Measurements from ENCODE around the gene CDK9. TPM values are rescaled to one million over a fixed set of nuclear protein-coding genes. Genes with fewer than 3 reads are reported as not detected.
"Not testable (repeated sequence)": the region's sequence is repeated elsewhere in the genome, so short reads cannot be mapped to it uniquely, and the experiment has no call there.

The CDK9 gene
- total RNA-seq, 1 experiment from 2014 or later, result 32.7 TPM

DNA sequence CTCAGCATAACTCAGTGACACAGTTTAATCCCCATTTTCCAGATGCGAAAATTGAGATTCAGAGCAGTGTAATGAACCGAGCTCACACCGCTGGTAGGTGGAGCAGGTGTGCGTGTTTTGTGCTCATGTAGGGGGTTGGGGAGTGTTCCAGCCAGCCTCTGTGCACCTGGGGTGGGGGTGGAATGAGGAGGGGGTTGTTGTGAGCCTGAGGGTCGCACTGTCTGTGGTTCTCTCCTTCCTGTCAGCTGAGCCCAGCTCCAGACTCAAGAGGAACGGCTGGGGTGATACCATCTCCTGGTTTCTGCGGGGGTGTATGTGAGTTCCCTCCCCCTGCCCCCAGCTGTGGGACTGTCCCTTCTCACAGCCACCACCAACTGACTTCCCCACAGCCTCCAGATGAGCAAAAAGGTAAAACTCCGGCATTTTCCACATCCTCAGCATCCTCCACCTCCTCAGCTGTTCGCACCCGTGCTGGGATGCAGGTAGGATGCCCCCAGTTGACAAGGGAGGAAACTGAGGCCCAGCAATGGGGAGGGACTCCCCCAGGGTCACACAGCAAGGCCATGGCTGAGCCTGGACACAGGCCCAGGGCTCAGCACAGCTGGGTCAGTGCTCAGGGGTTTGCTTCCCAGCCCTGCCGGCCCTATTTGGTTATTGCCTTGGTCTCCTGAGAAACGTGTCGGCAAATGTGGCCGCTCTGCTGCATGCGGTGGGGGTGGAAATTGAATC lies 9.5 kb upstream of the CDK9 start:
- no peak for DNase-seq (ENCODE audit: low read depth, low spot score)
- in situ Hi-C loops (cut with HindIII; ENCODE audit: low pct_unique_long_range_greater_than_20kb, low sequenced_read_pairs), result no loop called here

DNA sequence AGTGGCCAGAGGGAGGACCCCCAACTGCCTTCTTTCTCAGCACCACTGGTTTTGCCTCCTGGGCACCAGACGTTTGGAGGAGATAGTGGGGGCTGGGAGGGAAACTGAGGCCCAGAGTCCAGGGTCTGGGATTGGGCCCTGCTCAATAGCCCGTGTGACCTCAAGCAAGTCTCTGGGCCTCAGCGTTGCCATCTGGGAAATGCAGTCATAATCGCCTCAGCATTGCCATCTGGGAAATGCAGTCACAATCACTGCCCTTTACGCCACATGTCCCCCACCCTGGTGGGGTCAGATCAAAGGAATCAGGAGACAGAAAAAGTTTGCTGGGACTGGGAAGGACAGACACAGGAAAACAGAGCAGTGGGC lies 8.9 kb upstream of the CDK9 start:
- no peak for DNase-seq (ENCODE audit: low read depth, low spot score)
- in situ Hi-C loops (cut with HindIII; ENCODE audit: low pct_unique_long_range_greater_than_20kb, low sequenced_read_pairs), result no loop called here

DNA sequence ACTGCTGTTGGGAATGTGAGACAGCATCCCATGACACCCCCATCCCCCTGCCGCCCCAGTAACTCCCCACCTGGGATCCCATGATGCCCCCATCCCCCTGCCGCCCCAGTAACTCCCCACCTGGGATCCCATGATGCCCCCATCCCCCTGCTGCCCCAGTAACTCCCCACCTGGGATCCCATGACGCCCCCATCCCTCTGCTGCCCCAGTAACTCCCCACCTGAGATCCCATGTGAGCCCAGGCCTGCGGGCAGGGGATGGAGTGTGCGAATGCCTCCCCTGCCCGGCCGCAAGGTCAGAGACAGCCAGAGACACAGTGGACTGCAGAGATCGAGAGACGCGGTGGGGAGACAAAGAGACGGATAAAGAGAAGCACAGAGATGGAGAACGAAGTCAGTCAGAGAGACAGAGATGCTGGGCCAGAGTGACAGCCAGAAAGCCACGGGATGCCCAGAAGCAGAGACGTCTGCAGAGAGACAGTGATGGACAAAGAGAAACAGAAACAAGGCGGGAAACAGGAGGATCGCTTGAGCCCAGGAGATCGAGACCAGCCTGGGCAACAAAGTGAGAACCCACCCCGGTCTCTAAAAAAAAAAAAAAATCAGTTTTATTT lies 8.4 kb upstream of the CDK9 start:
- in situ Hi-C loops (cut with HindIII; ENCODE audit: low pct_unique_long_range_greater_than_20kb, low sequenced_read_pairs), result no loop called here

DNA sequence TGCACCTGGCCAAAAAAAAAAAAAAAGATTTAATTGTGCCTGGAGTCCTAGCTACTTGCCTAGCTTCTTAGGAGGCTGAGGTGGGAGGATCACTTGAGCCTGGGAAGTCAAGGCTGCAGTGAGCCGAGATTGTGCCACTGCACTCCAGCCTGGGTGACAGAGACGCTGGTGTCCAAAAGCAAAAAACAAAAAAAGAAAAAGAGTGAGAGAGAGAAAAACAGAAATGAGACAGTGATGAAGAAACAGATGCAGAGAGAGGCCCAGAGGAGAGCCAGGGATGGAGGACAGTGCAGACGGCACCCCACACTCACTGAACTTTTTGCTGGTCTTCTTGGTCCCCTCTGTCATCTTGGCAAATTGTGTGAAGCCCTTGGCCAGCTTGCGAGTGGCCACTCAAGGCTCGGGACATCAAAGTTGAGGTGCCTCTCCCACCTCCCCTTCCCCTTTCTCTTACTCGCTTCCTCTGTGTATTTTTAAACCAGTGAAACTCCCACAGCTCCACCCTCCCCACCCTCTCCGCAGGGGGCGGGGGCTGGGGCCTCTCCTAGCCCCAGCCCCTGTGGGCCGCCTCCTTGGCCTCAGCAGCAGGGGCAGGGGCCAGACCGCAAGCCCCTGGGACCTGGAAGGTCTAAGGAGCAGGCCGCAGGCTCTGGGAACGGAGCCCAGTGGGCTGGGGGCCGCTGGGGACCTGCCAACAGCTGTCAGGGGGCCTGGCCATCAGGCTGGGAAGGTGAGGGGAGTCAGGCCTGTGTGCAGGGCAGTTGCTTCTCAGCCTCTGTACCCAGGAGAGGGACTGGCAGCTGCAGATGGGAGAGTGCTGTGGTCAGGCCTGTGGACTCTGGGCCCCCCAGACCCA lies 7.3 kb upstream of the CDK9 start, which contains the start of gene SH2D3C:
Gene SH2D3C, minus strand, starts transcription at position 387 of the 856 bp plus-strand sequence. Its CDS starts 39 bp downstream, at position 348.
- in situ Hi-C loops (cut with HindIII; ENCODE audit: low pct_unique_long_range_greater_than_20kb, low sequenced_read_pairs), result no loop called here
- DNase-seq (ENCODE audit: low read depth, low spot score), result no peak

More for the DNA sequence above, 8.4 kb upstream of the CDK9 start:
- DNase-seq (ENCODE audit: low read depth, low spot score), result no peak

DNA sequence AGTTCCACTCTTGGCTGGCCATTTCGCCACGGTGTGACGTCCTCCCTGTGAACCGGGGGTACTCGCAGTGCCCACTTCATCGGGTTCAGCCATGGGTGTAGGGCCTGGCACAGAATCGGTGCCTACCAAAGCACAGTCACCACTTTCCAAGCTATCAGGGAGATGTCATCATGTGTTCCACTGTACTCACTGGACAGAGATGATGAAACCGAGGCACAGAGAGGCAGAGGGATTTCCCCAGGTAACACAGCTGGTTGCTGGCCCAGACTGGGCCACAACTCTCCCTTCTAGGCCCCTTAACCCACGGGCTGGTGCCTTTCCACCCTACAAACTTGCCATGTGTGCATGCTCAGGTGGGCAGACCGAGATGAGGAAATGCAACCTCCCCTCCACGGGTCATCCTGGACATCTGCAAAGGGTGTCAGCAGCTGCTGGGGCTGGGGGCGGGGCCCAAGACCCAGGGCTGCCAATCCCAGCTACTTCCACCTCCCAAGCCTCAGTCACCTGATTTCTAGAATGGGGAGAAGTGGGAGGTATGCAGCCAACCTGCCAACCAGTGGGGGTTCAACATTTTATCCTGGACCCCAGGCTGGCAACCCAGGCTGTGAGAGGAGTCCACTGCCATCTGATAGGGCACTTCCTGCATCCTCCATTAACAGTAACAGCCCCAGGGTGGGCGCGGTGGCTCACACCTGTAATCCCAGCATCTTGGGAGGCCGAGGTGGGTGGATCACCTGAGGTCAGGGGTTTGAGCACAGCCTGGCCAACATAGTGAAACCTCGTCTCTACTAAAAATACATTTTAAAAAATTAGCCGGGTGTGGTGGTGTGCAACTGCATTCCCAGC lies 6.5 kb upstream of the CDK9 start:
- in situ Hi-C loops (cut with HindIII; ENCODE audit: low pct_unique_long_range_greater_than_20kb, low sequenced_read_pairs), result no loop called here
- DNase-seq (ENCODE audit: low read depth, low spot score), result no peak

DNA sequence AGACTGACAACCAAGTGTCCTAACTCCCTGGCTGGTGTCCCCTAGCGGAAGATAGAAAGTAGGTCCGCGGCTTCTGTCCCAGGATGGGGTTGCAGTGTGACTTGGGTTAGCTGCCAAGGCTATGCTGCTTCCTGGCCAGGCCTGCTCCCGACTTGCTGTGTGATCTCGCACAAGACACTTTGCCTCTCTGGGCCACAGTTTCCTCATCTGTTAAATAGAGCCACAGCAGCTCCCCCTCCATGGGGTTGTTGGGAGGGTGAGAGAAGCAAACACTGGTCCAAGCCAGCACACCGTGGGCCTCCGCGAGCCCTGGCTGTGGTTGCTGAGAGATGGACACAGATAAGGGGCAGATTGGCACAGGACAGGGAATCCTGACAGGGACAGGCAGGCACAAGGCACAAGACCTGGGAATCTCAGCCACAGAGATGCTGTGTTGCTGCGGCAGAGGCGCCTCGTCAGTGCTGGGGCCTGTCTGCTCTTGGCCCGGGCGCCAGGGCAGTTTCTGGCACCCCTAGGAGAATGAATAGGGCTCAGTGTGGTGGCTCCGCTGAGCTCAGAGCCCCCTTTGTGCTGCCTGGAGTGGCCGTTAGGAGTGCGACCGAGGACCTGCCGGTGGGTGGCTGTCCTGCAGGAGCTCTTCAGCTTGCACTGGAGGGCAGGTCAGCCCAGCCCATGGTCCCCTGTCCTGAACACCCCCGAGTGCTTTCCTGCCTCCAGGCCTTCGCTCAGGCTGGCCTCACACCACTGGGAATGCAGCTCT lies 5.5 kb upstream of the CDK9 start:
- peak; percentile 41 for DNase-seq (ENCODE audit: low read depth, low spot score)
- in situ Hi-C loops (cut with HindIII; ENCODE audit: low pct_unique_long_range_greater_than_20kb, low sequenced_read_pairs), result no loop called here

DNA sequence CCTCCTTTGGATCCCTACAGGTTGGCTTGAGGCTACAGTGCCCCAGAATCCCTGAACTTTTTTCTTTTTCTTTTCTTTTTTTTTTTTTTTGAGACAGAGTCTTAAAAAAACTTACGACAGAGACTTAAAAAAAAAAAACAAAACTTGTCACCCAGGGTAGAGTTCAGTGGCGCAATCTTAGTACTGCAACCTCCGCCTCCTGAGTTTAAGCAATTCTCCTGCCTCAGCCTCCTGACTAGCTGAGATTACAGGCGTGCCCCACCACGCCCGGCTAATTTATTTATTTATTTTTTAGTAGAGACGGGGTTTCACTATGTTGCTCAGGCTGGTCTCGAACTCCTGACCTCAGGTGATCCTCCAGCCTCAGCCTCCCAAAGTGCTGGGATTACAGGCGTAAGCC lies 4.9 kb upstream of the CDK9 start:
- DNase-seq (ENCODE audit: low read depth, low spot score); in situ Hi-C loops (cut with HindIII; ENCODE audit: low pct_unique_long_range_greater_than_20kb, low sequenced_read_pairs): not testable (repeated sequence)

DNA sequence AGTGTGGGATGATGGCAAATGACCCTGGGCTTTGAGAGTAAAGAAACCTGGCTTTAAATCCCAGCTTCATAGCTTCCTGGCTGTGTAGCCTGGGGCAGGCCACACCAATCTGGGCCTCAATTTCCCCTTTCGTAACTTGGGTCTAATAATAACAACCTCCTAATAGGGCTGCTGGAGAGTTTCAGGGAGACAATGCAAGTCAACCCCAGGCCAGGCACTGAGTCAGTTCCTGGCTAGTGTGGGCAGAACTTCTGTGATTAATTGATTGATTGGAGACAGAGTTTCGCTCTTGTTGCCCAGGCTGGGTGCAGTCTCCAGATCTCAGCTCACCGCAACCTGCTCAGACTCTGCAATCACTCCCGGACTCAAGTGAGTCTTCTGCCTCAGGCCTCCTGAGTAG lies 4.0 kb upstream of the CDK9 start:
- in situ Hi-C loops (cut with HindIII; ENCODE audit: low pct_unique_long_range_greater_than_20kb, low sequenced_read_pairs), result no loop called here
- no peak for DNase-seq (ENCODE audit: low read depth, low spot score)

DNA sequence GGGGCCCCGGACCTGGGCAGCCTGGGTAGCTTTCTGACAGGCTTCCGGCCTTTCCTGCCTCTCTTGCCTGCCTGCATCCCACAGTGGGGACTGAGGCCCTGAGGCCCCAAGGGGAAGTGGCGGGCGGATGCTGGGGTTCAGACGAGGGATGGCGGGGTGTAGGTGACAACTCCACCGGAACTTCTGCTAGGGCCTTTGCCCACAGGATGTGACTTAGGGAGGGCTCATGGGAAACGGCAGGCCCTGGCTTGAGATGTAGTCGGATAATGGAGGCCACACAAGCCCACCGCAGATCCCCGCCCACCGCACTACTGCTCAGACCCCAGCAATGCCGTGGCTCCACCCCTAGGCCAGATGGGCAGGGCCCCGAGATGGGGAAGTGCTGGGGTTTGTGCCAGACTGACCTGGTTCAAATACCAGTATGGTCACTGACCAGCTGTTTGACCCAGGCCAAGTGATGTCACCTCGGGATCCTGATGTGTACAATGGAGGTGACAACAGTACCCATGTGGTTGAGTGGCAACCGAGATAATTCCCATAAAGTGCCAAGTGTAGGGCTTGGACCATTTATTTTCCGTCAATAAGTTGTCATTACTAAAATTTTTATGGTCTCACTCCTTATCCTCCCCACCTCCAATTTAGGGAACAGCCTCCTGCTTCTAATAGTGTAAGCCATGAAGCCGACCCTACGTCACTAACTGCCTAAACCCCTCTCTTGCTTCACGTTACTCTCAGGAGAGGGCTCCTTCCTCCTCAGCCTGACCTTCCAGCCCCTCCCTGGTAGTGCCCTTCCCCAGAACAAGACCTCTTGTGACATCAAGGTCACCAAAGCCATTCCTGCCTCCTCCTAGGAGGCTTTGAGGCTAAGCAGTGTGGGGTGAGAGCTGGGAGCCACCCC lies 2.5 kb upstream of the CDK9 start:
- in situ Hi-C loops (cut with HindIII; ENCODE audit: low pct_unique_long_range_greater_than_20kb, low sequenced_read_pairs), result no loop called here
- DNase-seq (ENCODE audit: low read depth, low spot score), result no peak

DNA sequence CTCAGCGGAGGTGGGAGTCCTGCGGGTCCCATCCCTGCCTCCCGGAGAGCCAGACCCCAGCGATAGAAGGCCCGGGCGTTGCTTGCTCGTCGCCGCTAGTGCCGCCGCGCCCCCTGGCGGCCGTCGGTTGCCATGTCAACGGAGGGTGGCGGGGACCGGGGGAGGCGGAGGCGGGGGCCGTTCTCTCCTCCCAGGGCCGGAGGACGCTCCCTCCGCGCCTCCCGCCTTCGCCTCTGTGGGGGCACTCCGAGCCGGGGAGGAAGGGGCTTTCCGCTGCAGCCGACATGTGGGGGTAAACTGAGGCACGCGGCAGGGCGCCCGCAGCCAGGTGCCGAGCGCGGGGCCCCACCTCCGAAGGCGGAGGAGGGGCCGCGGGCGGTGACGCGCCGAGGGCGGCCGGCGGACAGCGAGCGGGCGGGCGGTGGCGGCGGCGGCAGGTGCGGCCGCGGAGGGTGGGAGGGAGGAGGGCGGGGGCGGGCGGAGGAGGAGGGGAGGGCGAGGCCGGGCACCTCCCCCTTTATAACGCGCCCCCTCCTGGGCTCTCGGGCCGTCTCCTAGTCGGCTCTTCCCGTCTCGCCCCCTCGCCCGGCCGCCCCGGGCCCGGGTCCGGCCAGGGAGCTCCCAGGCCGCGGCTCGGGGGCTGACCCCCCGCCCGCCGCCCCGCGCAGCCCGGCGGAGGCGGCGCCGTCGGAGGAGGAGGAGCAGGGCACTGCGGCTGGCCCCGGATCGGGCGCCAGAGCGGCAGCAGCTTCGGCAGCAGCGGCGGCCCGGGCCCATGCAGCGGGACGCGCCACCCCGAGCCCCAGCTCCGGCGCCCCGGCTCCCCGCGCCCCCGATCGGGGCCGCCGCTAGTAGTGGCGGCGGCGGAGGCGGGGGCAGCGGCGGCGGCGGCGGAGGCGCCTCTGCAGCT lies 556 bp upstream of the CDK9 start:
- in situ Hi-C loops (cut with HindIII; ENCODE audit: low pct_unique_long_range_greater_than_20kb, low sequenced_read_pairs), result no loop called here
- DNase-seq (ENCODE audit: low read depth, low spot score), result peak; percentile 79

DNA sequence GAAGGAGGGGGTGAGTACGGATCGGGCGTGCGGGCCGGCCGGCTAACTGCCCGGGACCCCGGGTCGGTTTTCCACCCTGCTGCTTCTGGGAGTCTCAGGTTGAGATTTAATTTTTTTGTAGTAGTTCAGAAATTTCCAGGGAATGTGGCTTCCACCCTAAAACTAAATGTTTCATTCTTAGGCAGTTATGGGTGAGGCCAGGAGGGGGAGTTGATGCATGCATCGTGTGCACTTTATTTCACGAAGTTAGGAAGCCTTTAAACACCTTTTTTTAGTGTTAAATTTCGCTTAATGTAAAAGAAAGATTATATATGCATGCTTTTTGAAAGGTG lies 905 bp downstream of the CDK9 start:
- in situ Hi-C loops (cut with HindIII; ENCODE audit: low pct_unique_long_range_greater_than_20kb, low sequenced_read_pairs), result no loop called here
- no peak for DNase-seq (ENCODE audit: low read depth, low spot score)

DNA sequence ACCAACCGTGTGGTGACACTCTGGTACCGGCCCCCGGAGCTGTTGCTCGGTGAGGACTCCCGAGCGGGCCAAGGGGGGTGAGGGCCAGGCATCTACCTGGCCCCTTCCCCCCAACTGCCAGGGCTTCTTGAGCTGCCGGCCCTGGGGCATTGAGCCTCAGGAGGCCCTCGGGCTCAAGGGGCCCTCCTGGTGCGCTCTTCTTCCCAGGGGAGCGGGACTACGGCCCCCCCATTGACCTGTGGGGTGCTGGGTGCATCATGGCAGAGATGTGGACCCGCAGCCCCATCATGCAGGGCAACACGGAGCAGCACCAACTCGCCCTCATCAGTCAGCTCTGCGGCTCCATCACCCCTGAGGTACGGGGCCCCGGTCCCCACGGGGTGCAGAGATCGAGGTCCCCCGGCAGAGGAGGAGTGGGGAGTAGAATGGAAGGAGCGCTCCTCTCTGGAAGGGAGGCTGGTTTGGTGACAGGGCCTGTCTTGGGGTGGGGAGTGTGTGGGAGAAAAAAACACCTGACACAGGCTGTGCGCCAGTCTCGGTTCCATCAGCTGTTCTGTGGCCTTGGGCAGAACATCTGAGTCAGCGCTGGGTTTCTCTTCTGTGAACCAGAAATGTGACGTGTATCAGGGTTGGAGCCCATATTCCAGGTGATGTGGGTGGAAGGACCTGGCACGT lies 2.6 kb downstream of the CDK9 start:
- in situ Hi-C loops (cut with HindIII; ENCODE audit: low pct_unique_long_range_greater_than_20kb, low sequenced_read_pairs), result no loop called here

DNA sequence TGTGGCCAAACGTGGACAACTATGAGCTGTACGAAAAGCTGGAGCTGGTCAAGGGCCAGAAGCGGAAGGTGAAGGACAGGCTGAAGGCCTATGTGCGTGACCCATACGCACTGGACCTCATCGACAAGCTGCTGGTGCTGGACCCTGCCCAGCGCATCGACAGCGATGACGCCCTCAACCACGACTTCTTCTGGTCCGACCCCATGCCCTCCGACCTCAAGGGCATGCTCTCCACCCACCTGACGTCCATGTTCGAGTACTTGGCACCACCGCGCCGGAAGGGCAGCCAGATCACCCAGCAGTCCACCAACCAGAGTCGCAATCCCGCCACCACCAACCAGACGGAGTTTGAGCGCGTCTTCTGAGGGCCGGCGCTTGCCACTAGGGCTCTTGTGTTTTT lies 3.3 kb downstream of the CDK9 start:
- in situ Hi-C loops (cut with HindIII; ENCODE audit: low pct_unique_long_range_greater_than_20kb, low sequenced_read_pairs), result no loop called here
- no peak for DNase-seq (ENCODE audit: low read depth, low spot score)

More for the DNA sequence above, 2.6 kb downstream of the CDK9 start:
- DNase-seq (ENCODE audit: low read depth, low spot score), result no peak

DNA sequence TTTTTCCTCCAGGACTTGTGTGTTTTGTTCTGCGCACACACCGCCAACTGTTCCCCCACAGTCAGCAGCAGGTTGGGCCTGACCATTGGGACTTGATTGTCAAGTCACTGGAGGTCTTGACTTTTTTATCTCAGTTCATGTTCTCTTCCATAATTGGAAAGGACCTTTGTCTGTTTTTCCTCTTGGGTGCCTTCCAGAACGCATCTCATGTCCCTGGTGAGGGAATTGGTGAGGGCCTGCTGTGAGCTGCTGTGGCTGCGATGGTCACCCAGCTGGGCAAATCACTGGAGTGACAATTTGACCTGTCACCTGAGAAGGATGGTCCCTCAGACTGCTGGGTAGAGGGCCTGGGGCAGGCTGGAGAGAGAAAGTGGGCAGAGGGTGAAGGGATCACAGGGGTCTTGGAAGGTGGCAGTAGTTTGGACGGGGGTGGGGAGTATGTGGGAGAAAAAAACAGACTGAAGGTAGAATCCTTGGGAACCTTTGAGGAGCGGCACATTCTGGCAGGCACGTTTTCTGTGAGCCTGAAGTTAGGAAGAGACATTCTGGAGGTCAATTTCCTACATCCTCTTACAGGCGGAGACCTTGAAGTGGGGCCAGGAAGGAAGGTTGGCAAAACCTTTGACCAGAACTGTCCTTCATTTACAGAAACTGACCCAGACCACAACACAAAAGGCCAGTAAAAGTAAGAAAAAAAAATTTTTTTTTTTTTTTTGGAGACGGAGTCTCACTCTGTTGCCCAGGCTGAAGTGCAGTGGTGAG lies 4.4 kb downstream of the CDK9 start:
- in situ Hi-C loops (cut with HindIII; ENCODE audit: low pct_unique_long_range_greater_than_20kb, low sequenced_read_pairs), result no loop called here
- DNase-seq (ENCODE audit: low read depth, low spot score), result no peak
